Liver (tissue), 3 donors: ENCODE measurements around the gene ZNF217.

Experiments used
- RAD21 ChIP-seq, 2 donors: IDR thresholded peaks; 2 replicates each; pipeline ENCODE4 v1.6.1; 2016; ENCODE audit warnings: antibody characterized with exemption in 2 of 2, mild to moderate bottlenecking in 2 of 2
- RXRA ChIP-seq, 2 donors: IDR thresholded peaks; 2 replicates each; pipeline ENCODE4 v1.6.1; 2017 to 2018; ENCODE audit warnings: antibody characterized with exemption in 2 of 2, mild to moderate bottlenecking in 1 of 2
- YY1 ChIP-seq: IDR thresholded peaks from 2 replicates; pipeline ENCODE4 v1.6.1; 2016; ENCODE audit warnings: antibody characterized with exemption, mild to moderate bottlenecking
- TF ChIP-seq, protein P1 (sequence below): fragments of 150-350 bp; IDR thresholded peaks from 2 replicates; pipeline ENCODE4 v1.5.1; 2017; ENCODE audit warnings: improper control_type of control experiment, low read depth, low read length; ENCODE audit not compliant: missing input control
- TF ChIP-seq, protein P2 (sequence below): IDR thresholded peaks from 2 replicates; pipeline ENCODE4 v1.6.1; 2016; ENCODE audit warnings: antibody characterized with exemption
- donor health status: healthy.
- donor health status: healthy.

DNA sequence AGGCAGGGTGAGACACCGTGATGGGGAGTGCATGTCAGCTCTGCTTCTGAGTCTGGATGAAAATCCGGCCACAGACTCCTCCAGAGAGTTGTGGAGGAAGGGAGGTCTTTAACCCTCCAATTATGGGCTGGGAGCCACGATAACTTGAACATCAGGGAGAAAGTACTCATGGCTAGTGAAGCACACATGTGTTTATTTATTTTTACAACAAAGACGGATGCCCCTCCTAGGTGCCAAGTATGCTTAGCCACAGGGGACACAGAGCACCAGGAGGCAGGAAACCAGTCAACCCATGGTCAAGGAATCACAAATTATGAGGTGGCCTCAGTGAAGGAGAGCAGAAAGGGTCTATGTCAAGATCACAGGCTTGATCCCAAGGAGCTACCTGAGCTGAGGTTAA lies 54.1 kb downstream of the ZNF217 start:
- TF ChIP-seq, protein P1, sequence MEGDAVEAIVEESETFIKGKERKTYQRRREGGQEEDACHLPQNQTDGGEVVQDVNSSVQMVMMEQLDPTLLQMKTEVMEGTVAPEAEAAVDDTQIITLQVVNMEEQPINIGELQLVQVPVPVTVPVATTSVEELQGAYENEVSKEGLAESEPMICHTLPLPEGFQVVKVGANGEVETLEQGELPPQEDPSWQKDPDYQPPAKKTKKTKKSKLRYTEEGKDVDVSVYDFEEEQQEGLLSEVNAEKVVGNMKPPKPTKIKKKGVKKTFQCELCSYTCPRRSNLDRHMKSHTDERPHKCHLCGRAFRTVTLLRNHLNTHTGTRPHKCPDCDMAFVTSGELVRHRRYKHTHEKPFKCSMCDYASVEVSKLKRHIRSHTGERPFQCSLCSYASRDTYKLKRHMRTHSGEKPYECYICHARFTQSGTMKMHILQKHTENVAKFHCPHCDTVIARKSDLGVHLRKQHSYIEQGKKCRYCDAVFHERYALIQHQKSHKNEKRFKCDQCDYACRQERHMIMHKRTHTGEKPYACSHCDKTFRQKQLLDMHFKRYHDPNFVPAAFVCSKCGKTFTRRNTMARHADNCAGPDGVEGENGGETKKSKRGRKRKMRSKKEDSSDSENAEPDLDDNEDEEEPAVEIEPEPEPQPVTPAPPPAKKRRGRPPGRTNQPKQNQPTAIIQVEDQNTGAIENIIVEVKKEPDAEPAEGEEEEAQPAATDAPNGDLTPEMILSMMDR = no peak
- TF ChIP-seq RXRA (IDR thresholded peaks at IDR 0.05) (no peak), YY1 (no peak), RAD21 (IDR thresholded peaks at IDR 0.05) (no peak)
- TF ChIP-seq, protein P2, sequence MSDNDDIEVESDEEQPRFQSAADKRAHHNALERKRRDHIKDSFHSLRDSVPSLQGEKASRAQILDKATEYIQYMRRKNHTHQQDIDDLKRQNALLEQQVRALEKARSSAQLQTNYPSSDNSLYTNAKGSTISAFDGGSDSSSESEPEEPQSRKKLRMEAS = no peak
